Esophagus muscularis mucosa (tissue), 4 donors: ENCODE results near the gene ZC3H15. TPM values are rescaled to one million over a fixed set of nuclear protein-coding genes. Genes with fewer than 3 reads are reported as not detected.

ENCODE experiments used
- DNase-seq: peaks from one replicate; pipeline ENCODE4 v3.0.0-alpha.2; 2017; ENCODE audit errors: extremely low spot score
- H3K27ac ChIP-seq, 4 donors: fragments of 200-600 bp; sonication (generic); replicated peaks in 1 of 4; 1 replicate in 3 of 4; 2 replicates in 1 of 4; pipeline ENCODE4 v1.5.1; 2016 to 2019; ENCODE audit warnings: mild to moderate bottlenecking in 1 of 4
- H3K27me3 ChIP-seq, 4 donors: fragments of 200-600 bp; sonication (generic); one replicate each; pipeline versions ENCODE4 v1.5.1 to v1.6.0; 2016 to 2019
- H3K36me3 ChIP-seq, 4 donors: fragments of 200-600 bp; sonication (generic); one replicate each; pipeline ENCODE4 v1.5.1; 2016 to 2019
- H3K4me1 ChIP-seq, 4 donors: fragments of 200-600 bp; sonication (generic); one replicate each; pipeline ENCODE4 v1.5.1; 2016 to 2019
- H3K4me3 ChIP-seq, 4 donors: fragments of 200-600 bp; sonication (generic); 1 replicate in 2 of 4; 2 replicates in 2 of 4; pipeline ENCODE4 v1.5.1; 2016 to 2019; ENCODE audit warnings: mild to moderate bottlenecking in 4 of 4, moderate library complexity in 1 of 4
- H3K9me3 ChIP-seq, 4 donors: fragments of 200-600 bp; sonication (generic); 1 replicate in 3 of 4; 2 replicates in 1 of 4; pipeline ENCODE4 v1.5.1; 2016 to 2019
- EP300 ChIP-seq: sonication (generic); formaldehyde crosslinking; IDR thresholded peaks from one replicate; pipeline ENCODE4 v1.6.1; 2017; ENCODE audit warnings: antibody characterized with exemption
- POLR2A ChIP-seq: fragments of 450-650 bp; IDR thresholded peaks from one replicate; pipeline ENCODE4 v1.6.1; 2017; ENCODE audit warnings: antibody characterized with exemption, moderate library complexity, mild to moderate bottlenecking, low read depth
- POLR2AphosphoS5 ChIP-seq, 2 donors: sonication (generic); formaldehyde crosslinking; IDR thresholded peaks; one replicate each; pipeline ENCODE4 v1.6.1; 2017; ENCODE audit warnings: antibody characterized with exemption in 2 of 2
- WGBS: methylation state at CpG from one replicate; pipeline ENCODE4 v1.1.5; 2018; 5-methylcytosine and 5-hydroxymethylcytosine counted together
- intact Hi-C: fragments of 100-400 bp; cut with DNase I; formaldehyde crosslinking; loops from one replicate; pipeline ENCODE4 v1.15.1; 2023
- total RNA-seq, 4 donors: library from RNA; depleted of rRNA; stranded (reverse); fragments of >200 nt; gene quantifications; one replicate each; pipeline versions ENCODE4 v1.1.0 to v1.2.1, GENCODE V29; 2016
- TF ChIP-seq, protein P1 (sequence below), 3 experiments: fragments of 200-600 bp in 2 of 3; fragments of 450-650 bp in 1 of 3; sonication (generic) in 2 of 3; IDR thresholded peaks; one replicate each; pipeline ENCODE4 v1.5.1; 2017 to 2019; ENCODE audit warnings: antibody characterized with exemption in 3 of 3, mild to moderate bottlenecking in 2 of 3, moderate library complexity in 1 of 3

The ZC3H15 gene
- total RNA-seq, 4 donors from 2014 or later = 57.3 to 70.2 (median 59.1) TPM

DNA sequence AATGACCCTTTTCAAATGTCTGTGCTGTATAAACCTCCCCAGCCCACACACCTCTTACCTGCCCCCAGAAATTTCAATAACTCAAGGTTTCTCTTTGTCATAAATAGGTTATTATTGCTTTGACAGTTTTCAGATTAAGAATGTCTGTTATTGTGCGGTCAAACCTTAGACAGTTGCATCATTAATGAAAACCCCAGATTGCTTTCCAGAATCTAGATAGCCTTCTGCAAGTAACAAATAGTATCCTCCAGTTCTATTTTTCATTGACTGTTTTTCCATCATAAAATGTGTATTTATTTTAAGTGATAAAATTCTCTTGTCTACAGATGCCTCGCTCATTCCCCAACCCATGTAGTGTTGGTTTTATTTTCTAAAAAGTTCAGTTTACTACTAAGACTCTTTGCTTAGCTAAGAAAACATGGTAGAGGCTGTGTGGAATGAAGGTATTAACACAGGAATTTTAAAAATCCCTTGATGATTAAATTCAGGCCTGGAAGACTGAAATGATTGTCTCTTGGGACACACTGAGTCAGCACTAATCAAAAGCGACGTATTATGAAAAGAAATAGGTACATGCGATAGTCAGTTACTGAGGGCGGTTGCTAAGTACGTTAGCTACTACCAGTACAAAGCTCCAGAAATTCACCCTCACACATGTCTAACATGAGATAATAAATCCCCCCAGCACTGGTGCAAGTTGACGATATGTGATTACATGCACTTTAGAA is 65.4 kb downstream of the ZC3H15 start:
- H3K27me3 ChIP-seq = no peaks in the 10 kb centered on the region
- intact Hi-C loops = no loop called here
- no peak overlapping the region for H3K4me3 ChIP-seq
- H3K4me1 ChIP-seq = peaks cover 0 to 6% (median 6%) of the 10 kb centered on the region in 4 donors
- no peaks in the 10 kb centered on the region for H3K9me3 ChIP-seq
- 85% methylated on average over 8 of the region's 8 CpGs for WGBS
- no peak for DNase-seq
- H3K36me3 ChIP-seq = no peaks in the 10 kb centered on the region
- TF ChIP-seq POLR2A (no peak), POLR2AphosphoS5 (IDR thresholded peaks at IDR 0.05) (no peak), EP300 (no peak)
- TF ChIP-seq, protein P1, sequence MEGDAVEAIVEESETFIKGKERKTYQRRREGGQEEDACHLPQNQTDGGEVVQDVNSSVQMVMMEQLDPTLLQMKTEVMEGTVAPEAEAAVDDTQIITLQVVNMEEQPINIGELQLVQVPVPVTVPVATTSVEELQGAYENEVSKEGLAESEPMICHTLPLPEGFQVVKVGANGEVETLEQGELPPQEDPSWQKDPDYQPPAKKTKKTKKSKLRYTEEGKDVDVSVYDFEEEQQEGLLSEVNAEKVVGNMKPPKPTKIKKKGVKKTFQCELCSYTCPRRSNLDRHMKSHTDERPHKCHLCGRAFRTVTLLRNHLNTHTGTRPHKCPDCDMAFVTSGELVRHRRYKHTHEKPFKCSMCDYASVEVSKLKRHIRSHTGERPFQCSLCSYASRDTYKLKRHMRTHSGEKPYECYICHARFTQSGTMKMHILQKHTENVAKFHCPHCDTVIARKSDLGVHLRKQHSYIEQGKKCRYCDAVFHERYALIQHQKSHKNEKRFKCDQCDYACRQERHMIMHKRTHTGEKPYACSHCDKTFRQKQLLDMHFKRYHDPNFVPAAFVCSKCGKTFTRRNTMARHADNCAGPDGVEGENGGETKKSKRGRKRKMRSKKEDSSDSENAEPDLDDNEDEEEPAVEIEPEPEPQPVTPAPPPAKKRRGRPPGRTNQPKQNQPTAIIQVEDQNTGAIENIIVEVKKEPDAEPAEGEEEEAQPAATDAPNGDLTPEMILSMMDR (IDR thresholded peaks at IDR 0.05) = no peak
- no peak overlapping the region for H3K27ac ChIP-seq

DNA sequence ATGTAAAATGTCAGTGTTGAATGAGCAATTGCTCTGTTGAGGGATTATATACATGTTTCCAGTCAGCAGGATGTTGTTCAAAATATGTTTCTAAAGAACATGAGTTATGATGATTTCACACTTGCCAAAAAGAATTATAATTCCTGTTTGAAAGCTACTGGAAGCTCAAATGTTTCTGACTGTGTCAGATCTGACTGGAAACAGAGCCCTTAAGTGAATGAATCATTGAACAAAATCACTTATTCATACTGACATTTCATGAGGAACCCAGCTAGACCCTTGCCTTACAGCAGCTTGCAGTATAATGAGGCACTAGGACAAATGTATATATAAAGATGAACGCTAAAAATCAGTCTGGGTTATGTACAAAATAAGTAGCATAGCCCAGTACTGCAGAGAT is 68.4 kb downstream of the ZC3H15 start:
- Histone ChIP-seq H3K4me1 (no peaks in the 10 kb centered on the region), H3K9me3 (no peaks in the 10 kb centered on the region), H3K27ac (no peak overlapping the region), H3K4me3 (no peak overlapping the region), H3K36me3 (no peaks in the 10 kb centered on the region), H3K27me3 (no peaks in the 10 kb centered on the region)
- WGBS = 41% methylated on average over 1 of the region's 1 CpG
- no peak for TF ChIP-seq POLR2A
- TF ChIP-seq, protein P1 (IDR thresholded peaks at IDR 0.05) = no peak
- TF ChIP-seq EP300 = no peak
- TF ChIP-seq POLR2AphosphoS5 (IDR thresholded peaks at IDR 0.05) = no peak
- no peak for DNase-seq
- intact Hi-C loops = no loop called here

DNA sequence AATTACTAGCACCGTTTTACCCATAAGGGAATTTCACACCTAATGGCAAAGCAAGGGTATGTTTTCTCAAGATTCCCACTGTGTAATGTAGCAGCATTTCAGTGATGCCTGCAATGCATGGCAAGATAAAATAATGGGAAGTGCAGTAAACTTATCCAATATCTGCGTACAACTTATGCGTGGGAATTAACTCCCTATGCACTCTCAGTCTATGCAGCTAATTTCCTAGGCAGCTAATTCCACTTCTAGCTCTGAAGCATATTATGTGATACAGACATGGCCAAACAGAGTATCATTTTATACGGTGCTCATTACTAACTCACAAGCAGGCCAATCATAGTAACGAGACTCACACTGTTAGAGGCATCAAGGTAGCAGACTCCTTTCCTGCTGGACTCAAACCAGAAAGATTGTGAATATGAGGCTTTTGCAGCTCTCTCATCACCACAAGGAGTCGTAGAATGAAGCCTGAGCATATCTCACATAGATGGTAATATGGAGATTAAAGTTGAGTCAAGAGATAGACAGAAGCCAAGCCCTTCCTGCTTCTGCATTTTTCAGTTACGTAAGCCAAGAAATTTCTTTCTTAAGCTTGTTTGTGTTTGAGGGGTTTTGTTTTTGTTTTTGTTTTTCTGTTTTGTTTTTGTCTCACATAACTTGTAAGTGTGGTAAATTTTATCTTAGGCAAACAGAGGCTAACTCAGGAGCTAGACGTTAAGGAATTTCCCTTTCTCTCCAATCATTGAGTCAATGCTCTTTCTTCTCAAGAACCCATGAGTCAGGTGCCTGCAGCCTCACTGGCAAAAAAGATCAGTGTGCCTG is 69.0 kb downstream of the ZC3H15 start:
- Histone ChIP-seq H3K4me1 (no peaks in the 10 kb centered on the region), H3K27ac (no peak overlapping the region), H3K9me3 (no peaks in the 10 kb centered on the region), H3K27me3 (no peaks in the 10 kb centered on the region), H3K4me3 (no peak overlapping the region), H3K36me3 (no peaks in the 10 kb centered on the region)
- DNase-seq = no peak
- TF ChIP-seq POLR2AphosphoS5 (IDR thresholded peaks at IDR 0.05) (no peak), EP300 (no peak), POLR2A (no peak)
- TF ChIP-seq, protein P1 (IDR thresholded peaks at IDR 0.05) = no peak
- 77% methylated on average over 8 of the region's 8 CpGs for WGBS
- intact Hi-C loops = no loop called here

DNA sequence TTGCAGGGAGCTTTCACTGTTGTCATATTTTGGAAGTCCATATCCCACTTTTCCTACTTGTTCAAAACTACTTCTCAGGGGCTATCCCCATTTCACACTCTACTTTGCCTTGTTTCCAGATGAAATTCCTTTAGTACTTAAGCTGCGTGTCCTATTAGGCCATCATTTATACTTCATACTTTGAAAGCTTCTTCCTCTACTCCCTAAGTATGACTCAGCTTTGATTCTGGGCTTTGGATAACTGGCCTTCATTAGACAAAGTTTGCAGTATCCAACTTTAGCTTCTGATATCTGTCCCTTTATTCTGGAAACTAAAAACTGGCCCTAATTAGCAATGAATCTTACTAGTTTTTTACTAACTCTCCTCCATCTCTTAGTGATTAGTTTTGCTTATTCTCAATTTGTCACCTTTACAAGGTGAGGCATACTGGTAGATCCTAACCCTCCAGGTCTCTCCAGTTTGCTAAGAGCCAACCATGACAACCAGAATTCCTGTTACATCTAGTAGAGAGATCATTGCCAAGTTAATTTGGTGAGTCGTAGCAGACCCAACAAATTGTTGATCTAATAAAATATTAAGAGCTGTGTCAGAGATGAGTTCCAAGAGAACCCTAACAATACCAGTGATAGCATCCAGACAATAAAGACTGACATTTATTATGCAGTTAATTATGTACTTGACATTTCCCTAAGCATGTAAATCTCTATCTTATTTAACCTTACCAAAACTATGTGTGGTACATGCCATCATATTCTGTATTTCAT is 72.6 kb downstream of the ZC3H15 start:
- TF ChIP-seq, protein P1 (IDR thresholded peaks at IDR 0.05) = no peak
- TF ChIP-seq POLR2AphosphoS5 (IDR thresholded peaks at IDR 0.05) (no peak), EP300 (no peak), POLR2A (no peak)
- DNase-seq = no peak
- Histone ChIP-seq H3K4me3 (no peak overlapping the region), H3K36me3 (no peaks in the 10 kb centered on the region), H3K27me3 (no peaks in the 10 kb centered on the region), H3K27ac (no peak overlapping the region), H3K4me1 (no peaks in the 10 kb centered on the region), H3K9me3 (no peaks in the 10 kb centered on the region)
- 67% methylated on average over 2 of the region's 2 CpGs for WGBS
- intact Hi-C loops = no loop called here

Other genes starting within 250 kb of the ZC3H15 start
- gene ITGAV, start 103.8 kb downstream of the ZC3H15 start, total RNA-seq = 100 to 1,000 TPM in 2 of 4 donors, 10 to 100 TPM in 2; 98.4 to 117 (median 105) TPM
- 1 to 10 TPM; 3.3 to 9.9 (median 5.9) TPM for gene FAM171B, start 207.8 kb downstream of the ZC3H15 start, total RNA-seq